HG02798 (cell line): ENCODE measurements around the gene AFF3.
"Not testable (repeated sequence)": the region's sequence is repeated elsewhere in the genome, so short reads cannot be mapped to it uniquely, and the experiment has no call there.

ENCODE experiments used
- ATAC-seq: cut with Tn5 transposase; IDR thresholded peaks from one replicate; pipeline ENCODE4 v1.9.1; 2021; ENCODE audit warnings: mild to moderate bottlenecking; ENCODE audit not compliant: unreplicated experiment, poor library complexity

The AFF3 gene

GRCh38 chr2:99552529-99552928 is 589.9 kb downstream of the AFF3 start:
- no peak for ATAC-seq

GRCh38 chr2:99550368-99550767 is 592.0 kb downstream of the AFF3 start:
- ATAC-seq, result no peak

GRCh38 chr2:99545604-99546003 is 596.8 kb downstream of the AFF3 start:
- ATAC-seq, result no peak

DNA sequence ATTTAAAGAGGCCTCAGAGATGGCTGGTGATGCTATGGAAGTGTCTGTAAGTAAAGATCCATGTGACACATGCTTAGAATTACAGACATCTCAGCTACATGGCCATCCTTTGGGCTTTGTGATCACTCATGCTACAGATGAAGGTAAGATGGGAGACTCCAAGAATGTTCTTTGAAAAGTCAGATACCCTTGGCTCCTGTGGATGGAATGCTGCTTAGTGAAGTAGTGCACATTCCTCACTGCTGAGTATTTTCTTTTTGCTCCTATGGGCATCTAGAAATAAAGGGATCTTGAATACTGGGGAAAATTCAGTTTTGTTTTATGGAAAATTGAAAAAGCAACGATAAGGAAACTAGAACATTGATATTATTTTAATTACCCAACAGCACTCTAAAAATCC is 597.3 kb downstream of the AFF3 start:
- ATAC-seq, result no peak

DNA sequence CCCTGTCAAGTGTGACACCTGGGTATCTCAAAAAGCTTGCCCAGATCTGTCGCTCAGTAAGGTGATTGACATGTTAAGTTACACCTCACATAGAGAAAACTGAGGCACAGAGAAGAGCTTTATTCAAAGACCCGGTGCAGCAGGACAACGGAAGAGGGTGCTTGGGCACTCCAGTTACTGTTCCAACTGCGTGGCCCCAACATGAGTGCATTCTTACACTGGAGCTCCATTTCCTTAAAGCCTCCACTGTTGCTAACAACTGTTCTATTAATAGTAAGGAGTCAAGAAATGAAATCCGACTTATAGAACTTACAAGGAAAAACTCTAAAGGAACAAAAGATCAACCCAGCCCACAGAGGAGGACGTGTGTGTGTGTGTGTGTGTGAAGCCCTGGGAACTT is 597.8 kb downstream of the AFF3 start:
- ATAC-seq, result no peak

GRCh38 chr2:99543247-99543646 is 599.1 kb downstream of the AFF3 start:
- no peak for ATAC-seq

DNA sequence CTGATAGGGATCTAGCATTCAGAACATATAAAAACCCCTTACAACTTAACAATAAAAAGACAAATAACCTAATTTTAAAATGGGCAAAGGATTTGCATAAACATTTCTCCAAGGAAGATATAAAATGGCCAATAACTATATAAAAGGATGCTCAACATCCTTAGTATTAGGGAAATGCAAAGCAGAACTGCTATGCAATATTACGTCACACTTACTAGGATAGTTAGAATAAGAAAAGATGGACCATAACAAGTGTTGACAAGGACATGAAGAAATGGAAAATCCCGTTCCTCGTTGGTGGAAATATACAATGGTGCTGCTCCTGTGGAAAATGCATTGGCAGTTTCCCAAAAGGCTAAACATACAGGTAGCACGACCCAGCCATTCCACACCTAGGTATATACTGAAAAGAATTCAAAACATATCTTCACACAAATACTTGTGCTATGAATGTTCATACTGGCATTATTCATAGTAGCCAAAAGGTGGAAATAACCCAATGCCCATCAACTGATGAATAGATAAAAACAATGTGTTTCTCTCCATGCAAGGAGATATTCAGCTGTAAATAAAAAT is 604.4 kb downstream of the AFF3 start:
- no peak for ATAC-seq

GRCh38 chr2:99524056-99524455 is 618.3 kb downstream of the AFF3 start:
- no peak for ATAC-seq

GRCh38 chr2:99522157-99522556 is 620.2 kb downstream of the AFF3 start:
- ATAC-seq, result no peak

GRCh38 chr2:99520813-99521212 is 621.6 kb downstream of the AFF3 start:
- no peak for ATAC-seq

DNA sequence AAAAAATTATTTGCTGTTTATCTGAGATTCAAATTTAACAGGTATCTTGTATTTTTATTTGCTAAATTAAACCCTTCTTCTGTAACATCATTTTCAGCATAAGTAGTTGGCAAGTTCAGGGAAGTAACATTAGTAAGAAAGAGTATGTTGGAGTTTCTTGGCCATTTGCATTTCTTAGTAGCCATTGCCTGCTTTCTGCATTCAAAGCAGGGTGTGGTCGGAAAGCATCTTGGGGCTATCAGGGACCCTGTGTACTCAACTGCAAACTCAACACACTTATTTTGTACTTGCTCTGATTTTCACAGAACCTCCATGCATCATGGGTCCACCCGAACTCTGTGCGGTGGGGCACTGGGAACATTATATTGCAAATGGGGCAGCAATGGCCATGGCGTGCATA is 622.2 kb downstream of the AFF3 start:
- no peak for ATAC-seq

DNA sequence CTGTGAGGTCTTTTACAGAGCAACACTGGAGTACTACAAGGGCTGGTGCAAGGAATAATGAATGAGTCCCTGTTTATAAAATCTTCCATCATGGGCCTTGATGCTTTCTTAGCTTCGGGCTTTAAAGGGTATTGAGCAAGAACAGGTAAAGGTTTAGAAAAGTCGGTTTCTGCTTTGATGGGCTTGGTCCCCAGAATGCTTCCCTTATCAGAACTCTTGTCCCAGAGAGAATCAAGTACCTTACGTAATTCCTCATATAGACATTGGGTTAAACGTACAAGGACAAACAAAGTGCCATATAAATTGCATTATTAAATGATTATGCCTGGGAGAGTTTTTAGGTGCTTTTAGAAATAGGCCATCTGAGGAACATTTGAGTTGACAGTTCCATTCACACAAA is 628.0 kb downstream of the AFF3 start:
- no peak for ATAC-seq

DNA sequence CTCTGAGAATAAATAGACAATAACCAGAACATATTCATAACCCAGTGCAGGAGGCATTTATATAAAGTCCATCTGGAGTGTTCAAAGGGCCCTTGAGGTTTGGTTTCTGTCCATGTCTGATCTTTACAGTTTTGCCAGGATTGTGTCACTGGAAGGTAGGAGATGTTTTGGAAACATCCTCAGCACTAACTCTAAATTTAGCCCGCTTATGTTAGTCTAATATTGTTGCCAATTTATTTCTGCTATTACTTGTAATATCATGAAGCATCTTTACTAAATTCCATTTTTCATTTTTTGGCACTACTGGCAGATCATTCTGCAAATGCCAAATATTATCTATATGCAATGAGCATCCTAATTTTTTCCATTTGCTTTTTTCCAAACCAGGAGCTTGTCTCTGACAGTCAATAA is 630.2 kb downstream of the AFF3 start:
- ATAC-seq, result no peak

DNA sequence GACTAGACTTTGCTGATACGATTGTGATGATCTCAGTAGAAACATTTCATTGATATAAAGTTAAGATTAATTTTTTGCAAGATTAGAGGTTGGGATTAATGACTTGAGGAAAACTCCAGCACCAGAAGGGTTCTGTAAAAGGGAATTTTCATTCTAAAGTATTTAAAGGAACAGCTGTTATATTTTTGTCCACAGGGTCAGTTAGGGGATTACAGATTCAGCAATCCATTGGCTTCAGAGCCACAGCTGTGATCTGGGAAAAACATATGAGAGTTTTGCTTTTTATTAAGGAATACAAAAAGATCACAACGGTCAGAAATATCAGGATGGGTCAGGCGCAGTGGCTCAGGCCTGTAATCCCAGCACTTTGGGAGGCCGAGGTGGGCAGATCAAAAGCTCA is 633.0 kb downstream of the AFF3 start:
- ATAC-seq, result no peak

DNA sequence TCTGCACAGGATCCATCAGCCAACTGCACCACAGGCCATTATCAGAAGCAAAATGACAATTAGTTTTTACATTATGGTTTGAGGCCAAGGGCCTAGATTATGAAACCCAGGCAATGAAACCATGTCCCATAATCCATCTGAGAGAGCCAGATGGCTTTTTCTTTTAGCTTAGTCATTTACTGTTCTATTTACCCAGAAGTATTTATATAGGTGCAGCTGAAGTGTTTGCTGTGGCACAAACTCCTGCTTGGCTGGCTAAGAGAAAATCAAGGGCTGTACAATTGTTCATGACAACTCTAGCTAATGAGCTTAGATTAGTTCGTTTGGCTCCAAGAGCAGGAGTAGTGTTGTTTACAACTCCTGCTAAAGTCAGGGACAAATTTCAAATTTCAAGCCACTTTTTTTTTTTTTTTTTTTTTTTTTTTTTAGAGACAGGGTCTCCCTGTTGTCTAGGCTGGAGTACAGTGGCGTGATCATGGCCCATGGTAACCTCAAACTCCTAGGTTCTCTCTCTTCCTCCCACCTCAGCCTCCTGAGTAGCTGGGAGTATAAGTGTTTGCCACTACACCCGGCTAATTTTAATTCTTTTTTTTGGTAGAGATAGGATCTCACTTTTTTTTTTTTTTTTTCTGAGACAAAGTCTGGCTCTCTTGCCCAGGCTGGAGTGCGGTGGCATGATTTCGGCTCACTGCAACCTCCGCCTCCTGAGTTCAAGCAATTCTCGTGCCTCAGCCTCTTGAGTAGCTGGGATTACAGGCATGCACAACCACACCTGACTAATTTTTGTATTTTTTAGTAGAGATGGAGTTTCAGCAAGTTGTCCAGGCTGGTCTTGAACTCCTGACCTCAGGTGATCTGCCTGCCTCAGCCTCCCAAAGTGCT is 634.2 kb downstream of the AFF3 start:
- no peak for ATAC-seq

DNA sequence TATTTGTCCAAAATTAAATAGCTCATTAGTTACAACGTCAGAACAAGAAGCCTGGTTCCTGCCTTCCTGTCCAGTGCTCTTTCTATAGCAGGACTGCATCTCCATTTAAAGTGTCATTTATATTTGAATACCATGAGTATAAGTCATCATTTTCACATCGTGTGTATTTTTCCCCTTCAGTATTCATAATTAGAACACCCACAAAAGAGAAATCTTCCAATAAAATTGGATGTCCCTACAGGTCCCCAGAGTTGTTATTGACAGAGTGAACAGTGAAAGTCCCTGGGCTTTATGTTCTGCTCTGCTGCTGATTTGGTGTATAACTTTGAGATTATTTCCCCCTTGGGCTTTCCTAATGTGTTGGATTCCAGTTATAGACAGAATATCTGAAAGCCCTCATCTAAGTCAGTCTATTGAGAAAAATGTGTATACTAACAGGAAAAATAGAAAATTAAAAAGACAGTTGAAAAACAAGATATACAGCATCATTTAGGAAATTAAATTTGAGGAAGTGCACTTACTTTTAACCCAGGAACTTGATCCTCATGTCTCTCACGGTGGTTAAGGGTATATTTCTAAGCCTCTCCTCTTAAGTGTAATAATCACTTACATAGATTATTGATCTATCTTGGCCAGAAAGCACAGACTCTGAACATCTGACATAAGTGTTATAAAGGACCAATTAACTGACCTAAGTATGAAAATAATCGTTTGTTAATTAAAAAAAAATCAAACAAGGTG is 637.4 kb downstream of the AFF3 start:
- ATAC-seq, result no peak

GRCh38 chr2:99503662-99504416 is 638.6 kb downstream of the AFF3 start:
- not testable (repeated sequence) for ATAC-seq

- no peak for ATAC-seq
Measured at GRCh38 chr2:99496021-99496420, 646.4 kb downstream of the AFF3 start.
